ENCODE results near the gene WDTC1.

DNA sequence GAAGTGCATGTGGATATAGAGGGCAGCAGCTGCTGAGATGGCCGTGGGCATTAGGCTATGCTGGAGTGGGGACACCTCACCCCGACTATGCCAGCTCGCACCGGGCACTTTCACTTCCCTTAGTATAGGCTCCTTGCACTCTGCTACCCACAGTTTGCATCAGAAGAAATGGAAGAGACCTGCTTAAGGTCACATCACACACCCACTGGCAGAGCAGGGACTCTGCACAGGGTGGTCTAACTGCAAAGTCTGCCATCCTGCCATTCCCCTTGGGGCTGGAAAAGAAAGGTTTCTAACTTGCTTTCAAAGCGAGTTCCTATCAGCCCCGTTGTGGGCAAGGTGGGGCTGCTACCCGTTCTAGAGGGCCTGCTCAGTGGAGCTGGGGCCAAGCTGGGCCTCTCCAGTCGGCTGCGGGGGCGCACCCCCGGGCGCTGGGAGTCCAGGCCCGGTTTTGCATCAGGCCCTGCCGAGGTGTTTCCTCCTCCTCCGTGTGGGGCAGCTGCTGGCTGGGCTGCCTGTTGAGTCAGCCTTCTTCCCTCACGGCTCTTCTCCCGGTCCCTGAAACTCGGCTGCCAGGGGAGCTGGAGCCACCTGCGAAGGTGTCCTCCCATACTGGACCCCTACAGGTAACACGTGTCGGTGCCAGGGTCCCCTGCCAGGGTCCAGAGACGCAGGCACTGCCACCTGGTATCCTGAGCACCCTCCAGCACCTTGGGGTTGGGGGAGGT is 107.3 kb downstream of the WDTC1 start, which contains the start of gene SYTL1:
- no peak for TF ChIP-seq CTCF (IDR thresholded peaks at IDR 0.05)
- TF ChIP-seq SIN3A (IDR thresholded peaks at IDR 0.05; ENCODE audit: borderline replicate concordance, insufficient read depth, low read depth, low read length): no peak
- TF ChIP-seq, protein P1, sequence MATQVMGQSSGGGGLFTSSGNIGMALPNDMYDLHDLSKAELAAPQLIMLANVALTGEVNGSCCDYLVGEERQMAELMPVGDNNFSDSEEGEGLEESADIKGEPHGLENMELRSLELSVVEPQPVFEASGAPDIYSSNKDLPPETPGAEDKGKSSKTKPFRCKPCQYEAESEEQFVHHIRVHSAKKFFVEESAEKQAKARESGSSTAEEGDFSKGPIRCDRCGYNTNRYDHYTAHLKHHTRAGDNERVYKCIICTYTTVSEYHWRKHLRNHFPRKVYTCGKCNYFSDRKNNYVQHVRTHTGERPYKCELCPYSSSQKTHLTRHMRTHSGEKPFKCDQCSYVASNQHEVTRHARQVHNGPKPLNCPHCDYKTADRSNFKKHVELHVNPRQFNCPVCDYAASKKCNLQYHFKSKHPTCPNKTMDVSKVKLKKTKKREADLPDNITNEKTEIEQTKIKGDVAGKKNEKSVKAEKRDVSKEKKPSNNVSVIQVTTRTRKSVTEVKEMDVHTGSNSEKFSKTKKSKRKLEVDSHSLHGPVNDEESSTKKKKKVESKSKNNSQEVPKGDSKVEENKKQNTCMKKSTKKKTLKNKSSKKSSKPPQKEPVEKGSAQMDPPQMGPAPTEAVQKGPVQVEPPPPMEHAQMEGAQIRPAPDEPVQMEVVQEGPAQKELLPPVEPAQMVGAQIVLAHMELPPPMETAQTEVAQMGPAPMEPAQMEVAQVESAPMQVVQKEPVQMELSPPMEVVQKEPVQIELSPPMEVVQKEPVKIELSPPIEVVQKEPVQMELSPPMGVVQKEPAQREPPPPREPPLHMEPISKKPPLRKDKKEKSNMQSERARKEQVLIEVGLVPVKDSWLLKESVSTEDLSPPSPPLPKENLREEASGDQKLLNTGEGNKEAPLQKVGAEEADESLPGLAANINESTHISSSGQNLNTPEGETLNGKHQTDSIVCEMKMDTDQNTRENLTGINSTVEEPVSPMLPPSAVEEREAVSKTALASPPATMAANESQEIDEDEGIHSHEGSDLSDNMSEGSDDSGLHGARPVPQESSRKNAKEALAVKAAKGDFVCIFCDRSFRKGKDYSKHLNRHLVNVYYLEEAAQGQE (IDR thresholded peaks at IDR 0.05; ENCODE audit: insufficient read depth in 1 of 2, low read depth in 2 of 2, low read length in 1 of 2): no peak
- no peak for TF ChIP-seq POLR2AphosphoS5 (IDR thresholded peaks at IDR 0.05; ENCODE audit: low read depth, low read length)
- TF ChIP-seq TCF7L2 (IDR thresholded peaks at IDR 0.05; ENCODE audit: low read depth, low read length): no peak
